DND-41 (cell line): ENCODE measurements around the gene HMGA1.

ENCODE experiments used
- CTCF ChIP-seq: IDR thresholded peaks from 2 replicates; pipeline ENCODE4 v1.5.1; 2012; ENCODE audit warnings: borderline replicate concordance, low read length, moderate library complexity, mild to moderate bottlenecking; ENCODE audit not compliant: poor library complexity, severe bottlenecking; ENCODE audit errors: extremely low read depth
- EZH2 ChIP-seq: IDR thresholded peaks from 3 replicates; pipeline ENCODE4 v1.6.1; 2012; ENCODE audit warnings: borderline replicate concordance, low read depth, mild to moderate bottlenecking, moderate library complexity, low read length, inconsistent platforms; ENCODE audit not compliant: severe bottlenecking

- TF ChIP-seq CTCF (no peak), EZH2 (no peak)
These were observed 52.5 kb downstream of the HMGA1 start for GRCh38 chr6:34289137-34289536.
